NCI-H187 (cell line): ENCODE measurements around the gene ECE2.
"Not testable (repeated sequence)": the region's sequence is repeated elsewhere in the genome, so short reads cannot be mapped to it uniquely, and the experiment has no call there.

ENCODE experiments used
- DNase-seq, 2 experiments: peaks; one replicate each; lab custom pipeline; 2025; lab: John Stamatoyannopoulos, UW

Gene ECE2

DNA sequence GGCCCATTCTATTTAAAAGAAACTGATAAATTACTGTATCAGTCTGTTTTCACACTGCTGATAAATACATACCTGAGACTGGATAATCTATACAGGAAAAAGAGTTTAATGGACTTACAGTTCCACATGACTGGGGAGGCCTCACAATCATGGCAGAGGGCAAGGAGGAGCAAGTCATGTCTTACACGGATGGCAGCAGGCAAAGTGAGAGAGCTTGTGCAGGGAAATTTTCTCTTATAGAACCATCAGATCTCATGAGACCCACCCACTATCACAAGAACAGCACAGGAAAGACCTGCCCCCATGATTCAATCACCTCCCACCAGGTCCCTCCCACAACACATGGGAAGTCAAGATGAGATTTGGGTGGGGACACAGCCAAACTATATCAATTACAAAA is 8.6 kb upstream of the ECE2 start:
- not testable (repeated sequence) for DNase-seq

DNA sequence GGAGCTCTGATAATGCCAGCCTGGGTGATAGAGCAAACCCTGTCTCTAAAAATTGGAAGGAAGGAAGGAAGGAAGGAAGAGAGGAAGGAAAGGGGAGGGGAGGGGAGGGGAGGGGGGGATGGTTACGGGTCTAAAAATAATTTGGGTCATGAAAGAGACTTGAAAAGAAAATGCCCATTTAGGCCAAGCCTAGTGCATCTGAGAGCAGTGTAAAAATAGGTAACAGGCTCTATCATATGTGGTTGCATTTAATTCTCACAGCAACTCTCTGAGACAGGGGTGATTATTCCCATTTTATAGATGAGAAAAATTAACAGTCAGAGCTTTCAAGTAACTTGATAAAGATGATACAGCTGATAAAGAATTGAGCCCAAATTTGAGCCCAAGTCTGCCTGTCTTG is 3.6 kb upstream of the ECE2 start:
- DNase-seq, result no peak

DNA sequence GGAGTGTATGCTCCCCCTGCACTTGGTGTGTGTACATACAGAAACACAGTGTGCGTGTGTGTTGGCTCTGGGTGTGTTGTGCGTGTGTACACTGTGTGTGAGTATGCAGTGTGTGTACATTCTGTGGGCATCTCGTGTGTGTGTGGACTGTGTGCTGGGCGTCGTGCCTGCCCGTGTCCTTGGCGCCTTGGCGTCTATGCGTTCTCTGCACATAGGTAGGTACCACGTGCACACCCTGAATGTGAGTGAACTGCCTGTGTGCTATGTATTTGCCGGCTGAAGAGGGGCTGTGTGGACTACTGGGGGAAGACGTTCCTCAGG is 481 bp upstream of the ECE2 start:
- DNase-seq, result no peak

GRCh38 chr3:184277366-184277765 is 1.5 kb downstream of the ECE2 start:
- no peak for DNase-seq

- no peak for DNase-seq
These were observed 7.1 kb downstream of the ECE2 start for GRCh38 chr3:184282941-184283340.

GRCh38 chr3:184283681-184284080 is 7.9 kb downstream of the ECE2 start:
- DNase-seq, result no peak

DNA sequence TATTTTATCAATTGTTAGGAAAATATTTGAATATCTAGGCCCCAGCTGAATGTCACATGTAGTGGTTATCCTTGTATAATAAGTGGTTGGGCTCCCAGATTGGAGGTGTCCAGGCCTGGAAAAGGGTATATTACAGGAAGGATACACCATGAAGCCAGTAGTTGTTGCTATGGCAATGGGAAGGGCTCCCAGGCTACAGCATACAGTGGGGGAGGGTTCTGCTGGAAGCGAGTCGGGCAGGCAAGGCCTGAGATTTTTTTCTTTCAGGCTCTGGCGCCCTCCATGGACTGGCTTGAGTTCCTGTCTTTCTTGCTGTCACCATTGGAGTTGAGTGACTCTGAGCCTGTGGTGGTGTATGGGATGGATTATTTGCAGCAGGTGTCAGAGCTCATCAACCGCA is 8.9 kb downstream of the ECE2 start:
- DNase-seq, result peak; percentile 13 to 28

DNA sequence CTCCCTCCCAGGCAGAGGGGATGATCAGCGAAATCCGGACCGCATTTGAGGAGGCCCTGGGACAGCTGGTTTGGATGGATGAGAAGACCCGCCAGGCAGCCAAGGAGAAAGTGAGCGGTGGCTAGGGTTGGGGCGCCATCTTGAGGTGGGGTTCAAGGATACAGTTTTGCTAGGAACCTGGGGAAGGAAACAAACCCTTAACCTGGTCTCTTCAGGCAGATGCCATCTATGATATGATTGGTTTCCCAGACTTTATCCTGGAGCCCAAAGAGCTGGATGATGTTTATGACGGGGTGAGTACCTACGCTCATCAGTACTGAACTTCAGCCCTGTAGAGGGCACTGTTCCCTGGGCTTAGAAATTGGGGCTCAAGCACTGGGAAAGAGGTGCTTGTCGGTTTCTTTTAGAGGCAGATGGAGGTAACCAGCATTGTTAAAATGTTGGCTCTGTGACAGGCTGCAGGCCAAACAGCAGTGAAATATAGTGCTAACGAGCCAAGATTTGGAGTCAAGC is 13.7 kb downstream of the ECE2 start:
- peak; percentile 12 to 22 for DNase-seq

DNA sequence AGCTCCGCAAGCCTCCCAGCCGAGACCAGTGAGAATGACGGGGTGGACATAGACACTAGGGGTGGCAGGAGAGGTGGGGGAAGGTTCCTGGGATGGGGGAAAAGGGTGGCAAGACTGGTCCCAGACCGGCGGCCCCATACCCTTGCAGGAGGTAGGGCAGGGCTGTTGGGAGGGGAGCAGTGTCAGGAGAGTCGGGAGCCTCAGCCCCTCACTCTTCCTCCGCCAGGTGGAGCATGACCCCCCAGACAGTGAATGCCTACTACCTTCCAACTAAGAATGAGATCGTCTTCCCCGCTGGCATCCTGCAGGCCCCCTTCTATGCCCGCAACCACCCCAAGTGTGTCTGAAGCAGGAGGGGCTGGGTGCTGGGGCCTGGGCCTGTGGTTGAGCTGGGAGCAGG is 14.5 kb downstream of the ECE2 start:
- DNase-seq, result no peak

GRCh38 chr3:184291044-184291737 is 15.4 kb downstream of the ECE2 start:
- DNase-seq, result no peak

GRCh38 chr3:184291738-184292445 is 16.1 kb downstream of the ECE2 start:
- DNase-seq, result no peak

- no peak for DNase-seq
These were observed 19.9 kb downstream of the ECE2 start for GRCh38 chr3:184295771-184296170.

DNA sequence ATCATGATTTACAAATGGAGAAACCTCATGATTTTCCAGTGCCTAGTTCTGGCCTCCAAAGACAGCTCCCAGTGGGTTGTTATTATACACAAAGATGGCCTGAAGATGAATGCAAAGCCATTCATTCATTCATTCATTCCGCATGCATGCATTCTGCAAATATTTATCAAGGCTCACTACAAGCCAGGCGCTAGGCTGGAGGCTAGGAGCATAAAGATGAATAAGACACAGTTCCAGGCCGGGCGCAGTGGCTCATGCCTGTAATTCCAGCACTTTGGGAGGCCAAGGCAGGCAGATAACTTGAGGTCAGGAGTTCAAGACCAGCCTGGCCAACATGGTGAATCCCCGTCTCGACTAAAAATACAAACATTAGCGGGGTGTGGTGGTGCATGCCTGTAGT is 20.8 kb downstream of the ECE2 start:
- no peak for DNase-seq

- peak; percentile 89 to 95 for DNase-seq
These were observed 23.1 kb downstream of the ECE2 start, which contains the start of gene PSMD2 for GRCh38 chr3:184298759-184299487. Gene PSMD2 (plus strand): TSS chr3:184299241. CDS start chr3:184299267, 26 bp downstream.

GRCh38 chr3:184299488-184300377 is 23.9 kb downstream of the ECE2 start:
- DNase-seq, result no peak

DNA sequence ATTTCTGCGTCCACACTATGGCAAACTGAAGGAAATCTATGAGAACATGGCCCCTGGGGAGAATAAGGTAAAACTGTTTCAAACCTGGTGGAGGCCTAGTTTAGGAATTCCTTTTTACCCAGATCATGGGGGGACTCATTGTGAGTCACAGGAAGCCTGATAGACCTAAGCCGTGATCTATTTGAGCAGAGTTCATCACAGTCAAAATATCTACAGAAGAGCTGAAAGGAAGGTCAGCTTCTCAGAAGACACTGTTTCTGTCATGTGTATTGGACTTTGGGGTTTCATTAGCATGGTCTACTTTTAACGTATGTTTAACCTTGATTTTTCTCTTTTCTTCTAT is 24.5 kb downstream of the ECE2 start:
- no peak for DNase-seq

GRCh38 chr3:184305577-184305976 is 29.8 kb downstream of the ECE2 start:
- no peak for DNase-seq

DNA sequence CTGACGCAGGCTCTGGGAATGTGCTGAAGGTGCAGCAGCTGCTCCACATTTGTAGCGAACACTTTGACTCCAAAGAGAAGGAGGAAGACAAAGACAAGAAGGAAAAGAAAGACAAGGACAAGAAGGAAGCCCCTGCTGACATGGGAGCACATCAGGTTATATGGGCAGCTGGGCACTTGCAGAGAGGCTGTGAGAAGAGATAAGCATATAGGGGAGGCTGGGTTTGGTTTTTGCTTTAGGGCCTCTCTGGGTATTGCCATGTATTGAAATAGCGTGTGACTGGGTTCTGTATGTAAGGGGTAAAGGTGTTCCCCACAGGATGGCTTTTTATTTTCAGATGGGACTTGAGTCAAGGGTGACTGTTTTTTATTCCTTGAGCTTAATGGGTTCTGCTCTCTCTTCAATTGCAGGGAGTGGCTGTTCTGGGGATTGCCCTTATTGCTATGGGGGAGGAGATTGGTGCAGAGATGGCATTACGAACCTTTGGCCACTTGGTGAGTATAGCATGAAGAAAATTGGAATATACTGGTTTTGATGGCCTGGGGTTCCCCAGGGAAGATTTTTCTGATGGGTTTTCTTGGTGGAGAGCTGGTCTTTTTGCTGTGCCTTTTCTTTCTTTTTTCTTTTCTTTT is 30.6 kb downstream of the ECE2 start:
- DNase-seq, result no peak

DNA sequence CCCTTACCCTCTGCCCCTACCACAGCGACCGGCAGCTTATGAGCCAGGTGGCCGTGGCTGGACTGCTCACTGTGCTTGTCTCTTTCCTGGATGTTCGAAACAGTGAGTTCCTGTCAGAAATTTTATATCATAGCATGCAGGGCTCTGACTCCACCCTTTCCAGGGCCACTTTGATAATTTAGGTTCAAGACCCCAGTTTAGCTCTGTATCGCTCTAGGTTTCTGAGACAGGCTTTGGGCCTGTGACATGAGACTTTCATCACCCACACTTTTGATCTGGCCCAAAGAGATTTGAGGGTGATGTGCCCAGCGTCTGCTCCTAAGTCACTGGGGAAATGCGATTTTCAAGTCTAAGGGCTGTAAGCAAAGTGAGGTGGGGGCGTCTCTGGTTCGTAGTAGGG is 32.1 kb downstream of the ECE2 start:
- DNase-seq, result no peak

GRCh38 chr3:184308744-184309143 is 32.9 kb downstream of the ECE2 start:
- DNase-seq, result no peak

DNA sequence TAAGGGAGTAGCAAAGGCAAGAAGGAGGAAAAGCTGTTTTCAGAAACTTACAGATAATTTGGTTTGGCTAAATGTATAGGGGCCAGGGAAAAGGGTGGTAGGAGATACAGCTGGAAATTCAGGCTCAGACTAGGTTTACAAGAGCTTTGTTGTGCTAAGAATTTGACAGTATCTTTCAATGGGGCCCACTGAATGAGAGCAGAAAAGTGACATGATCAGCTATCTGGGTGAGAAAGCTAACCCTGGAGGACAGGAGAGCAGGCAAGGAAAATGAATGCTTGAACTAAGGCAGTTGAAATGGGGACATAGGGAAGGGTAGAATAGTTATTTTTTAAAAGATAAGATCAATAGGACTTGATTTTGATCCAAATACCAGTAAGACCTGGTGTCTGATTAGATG is 35.8 kb downstream of the ECE2 start:
- DNase-seq, result no peak

DNA sequence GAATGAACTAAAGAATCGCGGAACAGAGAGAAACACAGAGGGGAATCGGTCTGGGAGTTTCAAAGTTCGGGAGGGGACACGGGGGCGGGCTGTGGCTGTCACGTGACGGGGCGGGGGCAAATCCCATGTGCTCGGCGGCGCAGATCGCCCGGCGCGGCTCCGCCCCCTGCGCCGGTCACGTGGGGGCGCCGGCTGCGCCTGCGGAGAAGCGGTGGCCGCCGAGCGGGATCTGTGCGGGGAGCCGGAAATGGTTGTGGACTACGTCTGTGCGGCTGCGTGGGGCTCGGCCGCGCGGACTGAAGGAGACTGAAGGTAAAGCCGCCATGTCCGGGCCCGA is 38.5 kb downstream of the ECE2 start, which contains the start of gene EIF4G1:
EIF4G1 (plus strand) TSS at position 244 of the 337 bp plus-strand sequence. CDS start 1,191 bp downstream, outside the sequence.
- DNase-seq, result peak; percentile 74 to 84
